ENCODE data around the gene TBC1D17. TPM values are rescaled to one million over a fixed set of nuclear protein-coding genes. Genes with fewer than 3 reads are reported as not detected.
A peak's percentile ranks its signal among the peaks of the same experiment; 100 is the strongest.

TBC1D17 gene
- total and polyA plus RNA-seq, 9 donors, result 23.1 to 77.5 (median 49.8) TPM

GRCh38 chr19:49884109-49884508, 6.6 kb downstream of the TBC1D17 start:
- intact Hi-C loops (cut with DNase I), result loop anchor here in 1 of 4 donors (5.0 kb wide), 1 partner anchor 137 kb away; no protein-coding TSS in a partner anchor
- Histone ChIP-seq H3K27ac (no peak overlapping the region), H3K36me3 (no peaks in the 10 kb centered on the region), H3K4me1 (ENCODE audit: insufficient read depth) (no peaks in the 10 kb centered on the region), H3K9me3 (no peaks in the 10 kb centered on the region), H3K4me3 (no peak overlapping the region), H3K27me3 (no peaks in the 10 kb centered on the region)
- peak in 1 of 5 donors; percentile 39 for DNase-seq
- WGBS, 3 donors, result 93% methylated on average over 16 to 18 of the region's 18 CpGs
- no peak for TF ChIP-seq POLR2A (IDR thresholded peaks at IDR 0.05)
- no peak for TF ChIP-seq CTCF (IDR thresholded peaks at IDR 0.05)
- no peak for TF ChIP-seq EP300 (IDR thresholded peaks at IDR 0.05)

GRCh38 chr19:49884760-49885159, 7.3 kb downstream of the TBC1D17 start:
- Histone ChIP-seq H3K36me3 (no peaks in the 10 kb centered on the region), H3K27me3 (no peaks in the 10 kb centered on the region), H3K4me3 (no peak overlapping the region), H3K27ac (no peak overlapping the region), H3K4me1 (ENCODE audit: insufficient read depth) (no peaks in the 10 kb centered on the region), H3K9me3 (no peaks in the 10 kb centered on the region)
- no peak for TF ChIP-seq CTCF (IDR thresholded peaks at IDR 0.05)
- TF ChIP-seq EP300 (IDR thresholded peaks at IDR 0.05), result no peak
- TF ChIP-seq POLR2A (IDR thresholded peaks at IDR 0.05), result no peak
- 91 to 96% (median 93%) methylated on average over 3 of the region's 3 CpGs for WGBS, 3 donors
- no peak for DNase-seq
- intact Hi-C loops (cut with DNase I), result loop anchor here in 1 of 4 donors (5.0 kb wide), 1 partner anchor 137 kb away; no protein-coding TSS in a partner anchor

- Histone ChIP-seq H3K27ac (no peak overlapping the region), H3K4me1 (ENCODE audit: insufficient read depth) (peaks cover 6% of the 10 kb centered on the region), H3K36me3 (no peaks in the 10 kb centered on the region), H3K9me3 (no peaks in the 10 kb centered on the region), H3K27me3 (no peaks in the 10 kb centered on the region), H3K4me3 (no peak overlapping the region)
- intact Hi-C loops (cut with DNase I), result no loop called here
- TF ChIP-seq EP300 (IDR thresholded peaks at IDR 0.05), result no peak
- no peak for TF ChIP-seq CTCF (IDR thresholded peaks at IDR 0.05)
- TF ChIP-seq POLR2A (IDR thresholded peaks at IDR 0.05), result no peak
- 62 to 70% (median 62%) methylated on average over 23 of the region's 23 CpGs for WGBS, 3 donors
- no peak for DNase-seq
Observed at GRCh38 chr19:49887037-49887664, 9.6 kb downstream of the TBC1D17 start.

GRCh38 chr19:49887665-49888509, 10.4 kb downstream of the TBC1D17 start:
- TF ChIP-seq POLR2A (IDR thresholded peaks at IDR 0.05) (no peak), CTCF (IDR thresholded peaks at IDR 0.05) (no peak), EP300 (IDR thresholded peaks at IDR 0.05) (no peak)
- Histone ChIP-seq H3K4me3 (no peak overlapping the region), H3K4me1 (ENCODE audit: insufficient read depth) (peaks cover 6% of the 10 kb centered on the region), H3K36me3 (no peaks in the 10 kb centered on the region), H3K27ac (no peak overlapping the region), H3K27me3 (no peaks in the 10 kb centered on the region), H3K9me3 (no peaks in the 10 kb centered on the region)
- intact Hi-C loops (cut with DNase I), result no loop called here
- 79 to 85% (median 85%) methylated on average over 45 to 54 of the region's 54 CpGs for whole genome bisulfite sequencing, 3 donors
- no peak for DNase-seq
